ENCODE measurements around the gene HORMAD1. TPM values are rescaled to one million over a fixed set of nuclear protein-coding genes. Genes with fewer than 3 reads are reported as not detected.
A peak's percentile ranks its signal among the peaks of the same experiment; 100 is the strongest.
"Not testable (repeated sequence)": the region's sequence is repeated elsewhere in the genome, so short reads cannot be mapped to it uniquely, and the experiment has no call there.

Gene HORMAD1, protein sequence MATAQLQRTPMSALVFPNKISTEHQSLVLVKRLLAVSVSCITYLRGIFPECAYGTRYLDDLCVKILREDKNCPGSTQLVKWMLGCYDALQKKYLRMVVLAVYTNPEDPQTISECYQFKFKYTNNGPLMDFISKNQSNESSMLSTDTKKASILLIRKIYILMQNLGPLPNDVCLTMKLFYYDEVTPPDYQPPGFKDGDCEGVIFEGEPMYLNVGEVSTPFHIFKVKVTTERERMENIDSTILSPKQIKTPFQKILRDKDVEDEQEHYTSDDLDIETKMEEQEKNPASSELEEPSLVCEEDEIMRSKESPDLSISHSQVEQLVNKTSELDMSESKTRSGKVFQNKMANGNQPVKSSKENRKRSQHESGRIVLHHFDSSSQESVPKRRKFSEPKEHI
- 0.43 and 1.3 TPM in 2 replicates for total RNA-seq

DNA sequence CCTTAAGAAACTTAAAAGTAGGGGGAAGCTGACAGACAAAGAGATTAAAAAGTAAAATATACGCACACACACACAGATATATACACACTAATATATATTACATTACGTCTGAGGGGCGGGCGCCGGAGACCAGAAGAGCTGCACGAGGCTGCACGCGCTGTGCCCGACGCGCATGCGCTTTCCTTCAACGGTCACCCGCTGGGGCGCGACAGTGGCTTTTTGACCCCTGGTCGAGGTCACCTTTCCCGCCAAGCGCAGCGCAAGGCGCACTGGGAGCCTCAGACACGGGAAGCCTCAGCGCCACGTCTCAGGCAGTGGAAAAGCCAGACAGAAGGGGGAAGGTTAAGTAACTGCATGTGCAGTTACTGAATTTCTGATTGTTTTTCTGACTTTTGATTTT lies at the start of gene HORMAD1:
Gene HORMAD1, minus strand, starts transcription at position 193 of the 400 bp plus-strand sequence. CDS start 1,390 bp downstream, outside the sequence.
- H3K4me3 ChIP-seq (ENCODE audit: low read depth, low read length) = no peak within 1 kb of the TSS
- no peak for TF ChIP-seq CTCF (IDR thresholded peaks at IDR 0.05; ENCODE audit: insufficient read depth, low read depth, low read length)
- no peak for DNase-seq (ENCODE audit: low read depth)

DNA sequence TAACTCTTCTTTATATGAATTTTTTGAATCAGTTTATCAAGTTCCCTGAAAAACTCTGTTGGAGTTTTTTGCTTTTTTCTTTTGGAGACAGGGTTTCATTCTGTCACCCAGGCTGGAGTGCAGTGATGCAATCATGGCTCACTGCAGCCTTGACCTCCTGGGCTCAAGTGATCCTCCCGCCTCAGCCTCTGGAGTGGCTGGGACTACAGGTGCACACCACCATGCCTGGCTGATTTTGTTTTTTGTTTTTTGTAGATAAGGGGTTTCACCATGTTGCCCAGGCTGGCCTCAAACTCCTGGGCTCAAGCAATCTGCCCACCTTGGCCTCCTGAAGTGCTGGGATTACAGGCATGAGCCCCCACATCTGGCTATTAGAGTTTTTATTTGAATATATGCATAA lies 47.0 kb upstream of the HORMAD1 start:
- not testable (repeated sequence) for H3K4me3 ChIP-seq (ENCODE audit: low read depth, low read length); DNase-seq (ENCODE audit: low read depth)

DNA sequence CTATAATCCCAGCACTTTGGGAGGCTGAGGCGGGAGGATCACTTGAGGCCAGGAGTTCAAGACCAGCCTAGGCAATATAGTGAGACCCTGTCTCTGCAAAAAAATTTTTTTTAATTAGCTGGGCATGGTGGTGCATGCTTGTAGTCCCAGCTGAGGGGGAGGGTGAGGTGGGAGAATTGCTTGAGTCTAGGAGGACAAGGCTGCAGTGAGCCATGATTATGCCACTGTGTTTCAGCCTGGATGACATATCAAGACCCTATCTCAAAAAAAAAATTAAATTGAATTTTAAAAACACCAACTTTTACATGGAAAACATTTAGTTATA lies 45.2 kb upstream of the HORMAD1 start:
- DNase-seq (ENCODE audit: low read depth); H3K4me3 ChIP-seq (ENCODE audit: low read depth, low read length): not testable (repeated sequence)

- peak; percentile 19 for DNase-seq (ENCODE audit: low read depth)
- TF ChIP-seq CTCF (IDR thresholded peaks at IDR 0.05; ENCODE audit: insufficient read depth, low read depth, low read length) = no peak
- H3K4me3 ChIP-seq (ENCODE audit: low read depth, low read length) = peak within 1 kb of the TSS; percentile 8
Measured at GRCh38 chr1:150765296-150765976, 44.7 kb upstream of the HORMAD1 start, which contains the start of gene CTSS. CTSS (minus strand) TSS chr1:150765778; CDS start chr1:150764763, 1,015 bp downstream.

DNA sequence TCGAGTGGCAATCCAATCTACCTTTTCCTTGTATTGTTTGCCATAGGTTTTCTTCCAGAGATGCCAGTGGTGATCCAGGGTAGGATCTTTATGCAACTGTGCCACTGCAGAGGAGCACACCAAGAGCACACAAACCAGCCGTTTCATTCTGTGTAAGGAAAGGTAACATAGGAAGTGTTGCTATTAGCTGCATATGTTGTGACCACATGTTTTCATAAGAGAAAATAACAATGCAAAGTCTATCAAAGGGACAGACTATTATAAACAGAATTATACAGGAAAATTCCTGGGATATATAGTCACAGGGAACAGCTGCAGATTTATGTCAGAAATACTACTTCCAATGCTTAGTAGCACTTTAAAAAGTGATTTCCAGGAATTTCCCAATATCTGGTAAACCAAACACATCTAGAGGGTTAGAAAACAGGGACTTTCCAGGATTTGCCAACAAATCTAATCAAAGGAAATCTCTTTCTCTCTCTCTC lies 44.0 kb upstream of the HORMAD1 start:
- peak; percentile 88 for DNase-seq (ENCODE audit: low read depth)
- TF ChIP-seq CTCF (IDR thresholded peaks at IDR 0.05; ENCODE audit: insufficient read depth, low read depth, low read length) = no peak
- peak overlapping the region; percentile 8 for H3K4me3 ChIP-seq (ENCODE audit: low read depth, low read length)

DNA sequence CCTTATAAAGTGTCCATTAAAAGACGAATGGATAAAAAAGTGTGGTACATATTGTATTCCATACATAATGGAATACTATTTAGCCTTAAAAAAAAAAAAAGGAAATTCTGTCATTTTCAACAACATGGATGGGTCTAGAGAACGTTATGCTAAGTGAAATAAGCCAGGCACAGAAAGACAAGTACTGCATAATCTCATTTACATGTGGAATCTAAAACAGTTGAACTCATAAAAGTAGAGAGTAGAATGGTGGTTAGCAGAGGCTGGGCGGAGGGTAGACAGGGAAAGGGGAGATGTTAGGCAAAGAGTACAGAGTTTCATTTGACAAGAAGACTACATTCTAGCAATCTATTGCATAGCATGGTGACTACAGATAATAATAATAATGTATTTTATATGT lies 42.3 kb upstream of the HORMAD1 start:
- peak; percentile 69 for DNase-seq (ENCODE audit: low read depth)
- TF ChIP-seq CTCF (IDR thresholded peaks at IDR 0.05; ENCODE audit: insufficient read depth, low read depth, low read length) = no peak

DNA sequence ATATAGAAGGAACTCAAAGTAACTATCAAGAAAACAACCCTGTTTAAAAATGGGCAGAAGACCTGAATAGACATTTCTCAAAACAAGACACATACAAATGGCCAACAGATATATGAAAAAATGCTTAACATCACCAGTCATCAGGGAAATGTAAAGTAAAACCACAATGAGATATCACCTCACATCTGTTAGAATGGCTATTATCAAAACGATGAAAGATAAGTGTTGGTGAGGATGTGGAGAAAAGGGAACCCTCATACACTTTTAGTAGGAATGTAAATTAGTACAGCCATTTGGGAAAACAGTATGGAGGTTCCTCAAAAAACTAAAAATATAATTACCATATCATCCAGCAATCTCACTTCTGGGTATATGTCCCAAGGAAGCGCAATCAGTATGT lies 41.9 kb upstream of the HORMAD1 start:
- DNase-seq (ENCODE audit: low read depth) = peak; percentile 28
- no peak for TF ChIP-seq CTCF (IDR thresholded peaks at IDR 0.05; ENCODE audit: insufficient read depth, low read depth, low read length)
- no peak overlapping the region for H3K4me3 ChIP-seq (ENCODE audit: low read depth, low read length)

More for the DNA sequence above, 42.3 kb upstream of the HORMAD1 start:
- H3K4me3 ChIP-seq (ENCODE audit: low read depth, low read length) = no peak overlapping the region

Data from fibroblast of villous mesenchyme (primary cell).